ENCODE results near the gene PIP5K1B.

GRCh38 chr9:69014013-69014412, 309.0 kb downstream of the PIP5K1B start, which contains the start of gene PRKACG:
- TF ChIP-seq CTCF (IDR thresholded peaks at IDR 0.05) (no peak), EZH2 (IDR thresholded peaks at IDR 0.05; ENCODE audit: borderline replicate concordance, insufficient read depth, low read depth, low read length, poor library complexity, severe bottlenecking) (no peak)

All from B cell (primary cell).